IMR-90 (cell line): Measurements from ENCODE around the gene CATSPERB.

Source experiments
- CEBPB ChIP-seq: IDR thresholded peaks from 2 replicates; pipeline ENCODE4 v1.6.1; 2012; ENCODE audit warnings: low read depth, low read length, improper control_type of control experiment
- CHD1 ChIP-seq: IDR thresholded peaks from 2 replicates; pipeline ENCODE4 v1.6.1; 2012; ENCODE audit warnings: low read depth, low read length, improper control_type of control experiment
- CTCF ChIP-seq: conservative IDR thresholded peaks from 2 replicates; pipeline ENCODE4 v1.5.1; 2012; ENCODE audit warnings: mild to moderate bottlenecking, low read depth, low read length, improper control_type of control experiment
- ELK1 ChIP-seq: fragments of 150-350 bp; IDR thresholded peaks from 2 replicates; pipeline ENCODE4 v1.6.1; 2016; ENCODE audit warnings: low read depth, mild to moderate bottlenecking, low read length, moderate library complexity, borderline replicate concordance
- FOS ChIP-seq: fragments of 150-350 bp; IDR thresholded peaks from 2 replicates; pipeline ENCODE4 v1.6.1; 2016; ENCODE audit warnings: low read depth, low read length
- MXI1 ChIP-seq: IDR thresholded peaks from 2 replicates; pipeline ENCODE4 v1.6.1; 2012; ENCODE audit warnings: low read depth, mild to moderate bottlenecking, low read length, moderate library complexity, borderline replicate concordance
- POLR2A ChIP-seq: IDR thresholded peaks from 2 replicates; pipeline ENCODE4 v1.6.1; 2012; ENCODE audit warnings: mild to moderate bottlenecking, low read depth, low read length
- RAD21 ChIP-seq: IDR thresholded peaks from 2 replicates; pipeline ENCODE4 v1.6.1; 2012; ENCODE audit warnings: low read length, improper control_type of control experiment
- RCOR1 ChIP-seq: IDR thresholded peaks from 2 replicates; pipeline ENCODE4 v1.6.1; 2012; ENCODE audit warnings: mild to moderate bottlenecking, low read length, improper control_type of control experiment; ENCODE audit not compliant: insufficient replicate concordance
- RFX5 ChIP-seq: IDR thresholded peaks from 2 replicates; pipeline ENCODE4 v1.8.0; 2012; ENCODE audit warnings: low read depth, mild to moderate bottlenecking, low read length, moderate library complexity
- SMC3 ChIP-seq: fragments of 150-350 bp; IDR thresholded peaks from 2 replicates; pipeline ENCODE4 v1.6.1; 2016; ENCODE audit warnings: low read depth, mild to moderate bottlenecking, antibody characterized with exemption, low read length, moderate library complexity
- USF2 ChIP-seq: fragments of 150-350 bp; IDR thresholded peaks from 2 replicates; pipeline ENCODE4 v1.6.1; 2017; ENCODE audit warnings: mild to moderate bottlenecking, antibody characterized with exemption, low read length, low read depth

GRCh38 chr14:91731018-91731417 is 868 bp downstream of the CATSPERB start:
- no peak for TF ChIP-seq MXI1
- TF ChIP-seq CTCF, result no peak
- no peak for TF ChIP-seq RCOR1
- no peak for TF ChIP-seq RAD21
- no peak for TF ChIP-seq POLR2A
- TF ChIP-seq CEBPB, result no peak
- TF ChIP-seq USF2, result no peak
- no peak for TF ChIP-seq FOS
- TF ChIP-seq ELK1, result no peak
- no peak for TF ChIP-seq RFX5
- no peak for TF ChIP-seq SMC3
- TF ChIP-seq CHD1, result no peak
